Inferior parietal cortex (tissue), 1 donor: ENCODE data around the gene SMOC2.
"Not testable (repeated sequence)": the region's sequence is repeated elsewhere in the genome, so short reads cannot be mapped to it uniquely, and the experiment has no call there.

Source experiments
- DNase-seq: peaks from one replicate; pipeline ENCODE4 v3.0.0-alpha.2; 2016; ENCODE audit errors: extremely low spot score

Gene SMOC2

GRCh38 chr6:168650671-168651111 lies 209.7 kb downstream of the SMOC2 start:
- DNase-seq: no peak

GRCh38 chr6:168655462-168656152 lies 214.6 kb downstream of the SMOC2 start:
- DNase-seq: no peak

- no peak for DNase-seq
Observed at GRCh38 chr6:168658059-168658458, 217.1 kb downstream of the SMOC2 start.

GRCh38 chr6:168660400-168660945 lies 219.5 kb downstream of the SMOC2 start:
- DNase-seq: no peak

GRCh38 chr6:168662301-168662936 lies 221.4 kb downstream of the SMOC2 start:
- DNase-seq: no peak

GRCh38 chr6:168663041-168663440 lies 222.1 kb downstream of the SMOC2 start:
- DNase-seq: no peak

- no peak for DNase-seq
Observed at GRCh38 chr6:168664956-168665355, 224.0 kb downstream of the SMOC2 start.

- DNase-seq: no peak
Observed at GRCh38 chr6:168666170-168666569, 225.2 kb downstream of the SMOC2 start.

- DNase-seq: no peak
Observed at GRCh38 chr6:168666699-168667427, 225.9 kb downstream of the SMOC2 start.

- DNase-seq: no peak
Observed at GRCh38 chr6:168667428-168667805, 226.4 kb downstream of the SMOC2 start.

- DNase-seq: no peak
Observed at GRCh38 chr6:168670401-168670985, 229.5 kb downstream of the SMOC2 start.

GRCh38 chr6:168671028-168671862 lies 230.3 kb downstream of the SMOC2 start:
- no peak for DNase-seq

- DNase-seq: no peak
Observed at GRCh38 chr6:168671863-168672546, 231.0 kb downstream of the SMOC2 start.

GRCh38 chr6:168674595-168674994 lies 233.6 kb downstream of the SMOC2 start:
- no peak for DNase-seq

- DNase-seq: no peak
Observed at GRCh38 chr6:168675375-168675774, 234.4 kb downstream of the SMOC2 start.

- DNase-seq: no peak
Observed at GRCh38 chr6:168675933-168676551, 235.1 kb downstream of the SMOC2 start.

- DNase-seq: no peak
Observed at GRCh38 chr6:168676552-168677322, 235.8 kb downstream of the SMOC2 start.

- DNase-seq: not testable (repeated sequence)
Observed at GRCh38 chr6:168677323-168677781, 236.4 kb downstream of the SMOC2 start.

GRCh38 chr6:168678077-168678476 lies 237.1 kb downstream of the SMOC2 start:
- DNase-seq: no peak
